SK-MEL-5 (cell line): ENCODE results near the gene SOCS7. TPM values are rescaled to one million over a fixed set of nuclear protein-coding genes. Genes with fewer than 3 reads are reported as not detected.

ENCODE experiments used
- DNase-seq: peaks from one replicate; pipeline ENCODE4 v3.0.0-alpha.2; 2016; ENCODE audit warnings: low read depth, low spot score
- in situ Hi-C: cut with HindIII; loops from 2 replicates; pipeline ENCODE4 v1.10.0; 2016; ENCODE audit warnings: low sequenced_read_pairs, high pct_unique_total_duplicates, low pct_unique_long_range_greater_than_20kb
- total RNA-seq: library from RNA; depleted of rRNA; stranded (reverse); fragments of >200 nt; shearing (Covaris generic); gene quantifications from 2 replicates; pipeline ENCODE4 v1.2.3, GENCODE V29; 2014

SOCS7 gene
- total RNA-seq, 1 experiment from 2014 or later, result 17.3 TPM

- in situ Hi-C loops, result no loop called here
- no peak for DNase-seq
These were observed 54.0 kb downstream of the SOCS7 start for GRCh38 chr17:38405654-38406053.

- in situ Hi-C loops, result no loop called here
- no peak for DNase-seq
These were observed 58.6 kb downstream of the SOCS7 start for GRCh38 chr17:38410201-38410600.

GRCh38 chr17:38415250-38416194 is 63.9 kb downstream of the SOCS7 start:
- DNase-seq, result peak; percentile 49
- in situ Hi-C loops, result no loop called here

- in situ Hi-C loops, result no loop called here
- no peak for DNase-seq
These were observed 65.2 kb downstream of the SOCS7 start for GRCh38 chr17:38416840-38417209.

GRCh38 chr17:38417210-38417951 is 65.7 kb downstream of the SOCS7 start:
- in situ Hi-C loops, result no loop called here
- peak; percentile 68 for DNase-seq

GRCh38 chr17:38418062-38418692 is 66.5 kb downstream of the SOCS7 start:
- no peak for DNase-seq
- in situ Hi-C loops, result no loop called here

GRCh38 chr17:38418693-38419507 is 67.3 kb downstream of the SOCS7 start:
- no peak for DNase-seq
- in situ Hi-C loops, result no loop called here

GRCh38 chr17:38419508-38419981 is 67.9 kb downstream of the SOCS7 start:
- DNase-seq, result no peak
- in situ Hi-C loops, result no loop called here

GRCh38 chr17:38420518-38420917 is 68.9 kb downstream of the SOCS7 start:
- in situ Hi-C loops, result no loop called here
- DNase-seq, result no peak

GRCh38 chr17:38421171-38421841 is 69.7 kb downstream of the SOCS7 start:
- in situ Hi-C loops, result no loop called here
- no peak for DNase-seq

GRCh38 chr17:38421871-38422827 is 70.5 kb downstream of the SOCS7 start:
- DNase-seq, result no peak
- in situ Hi-C loops, result no loop called here

- DNase-seq, result no peak
- in situ Hi-C loops, result no loop called here
These were observed 72.8 kb downstream of the SOCS7 start for GRCh38 chr17:38424297-38424972.

- no peak for DNase-seq
- in situ Hi-C loops, result no loop called here
These were observed 73.4 kb downstream of the SOCS7 start for GRCh38 chr17:38425031-38425430.

GRCh38 chr17:38425744-38426143 is 74.1 kb downstream of the SOCS7 start:
- in situ Hi-C loops, result no loop called here
- no peak for DNase-seq

GRCh38 chr17:38426441-38426840 is 74.8 kb downstream of the SOCS7 start:
- in situ Hi-C loops, result no loop called here
- no peak for DNase-seq
